ENCODE measurements around the gene EPN1. TPM values are rescaled to one million over a fixed set of nuclear protein-coding genes. Genes with fewer than 3 reads are reported as not detected.

The EPN1 gene
- total and polyA plus RNA-seq, 2 of the 13 experiments (the other 11 are each of a cell fraction or from before 2014, with no cell fraction given) = 28.9 to 31.7 TPM

DNA sequence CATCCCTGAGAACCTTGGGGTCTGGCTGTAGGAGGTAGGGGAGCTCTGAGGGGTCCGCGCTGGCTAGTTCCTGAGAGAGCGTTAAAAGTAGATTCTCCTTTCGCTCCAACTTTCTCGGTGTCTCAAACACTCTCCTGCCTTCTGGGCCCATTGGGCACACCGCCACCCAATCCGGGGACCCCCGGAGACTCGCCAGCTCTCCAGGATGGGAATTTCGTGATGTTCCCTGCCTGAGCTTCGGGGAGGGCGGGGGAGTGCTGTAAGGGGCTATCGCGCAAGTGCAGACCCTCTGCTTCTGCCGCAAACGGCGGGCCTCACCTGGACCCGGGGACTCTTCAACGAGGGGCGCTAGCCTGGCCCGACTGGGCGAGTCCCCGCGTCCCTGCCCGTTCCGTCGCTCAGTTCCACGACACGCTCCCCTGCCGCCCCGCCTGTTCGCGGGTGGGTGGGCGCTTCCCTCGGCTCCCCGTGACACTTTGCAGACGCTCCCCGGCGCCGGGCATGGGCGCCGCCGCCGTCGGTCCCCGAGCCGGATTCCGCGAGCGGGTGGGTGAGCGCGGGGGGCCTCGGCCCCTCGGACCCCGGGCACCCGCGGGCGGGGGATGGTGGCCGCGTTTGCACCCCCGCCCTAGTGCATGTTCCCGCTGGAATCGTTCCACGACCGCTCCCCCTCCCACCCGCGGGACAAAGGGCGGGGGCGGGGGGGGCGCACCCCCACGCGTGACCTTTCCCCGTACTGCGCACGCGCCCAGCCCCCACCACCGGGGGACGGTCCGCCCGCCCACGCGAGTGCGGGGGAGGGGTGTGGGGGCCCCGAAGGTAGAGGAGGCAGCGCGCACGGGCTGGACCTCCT, 27.1 kb upstream of the EPN1 start, which contains the start of gene CCDC106 (continued):
- TF ChIP-seq, protein P1, sequence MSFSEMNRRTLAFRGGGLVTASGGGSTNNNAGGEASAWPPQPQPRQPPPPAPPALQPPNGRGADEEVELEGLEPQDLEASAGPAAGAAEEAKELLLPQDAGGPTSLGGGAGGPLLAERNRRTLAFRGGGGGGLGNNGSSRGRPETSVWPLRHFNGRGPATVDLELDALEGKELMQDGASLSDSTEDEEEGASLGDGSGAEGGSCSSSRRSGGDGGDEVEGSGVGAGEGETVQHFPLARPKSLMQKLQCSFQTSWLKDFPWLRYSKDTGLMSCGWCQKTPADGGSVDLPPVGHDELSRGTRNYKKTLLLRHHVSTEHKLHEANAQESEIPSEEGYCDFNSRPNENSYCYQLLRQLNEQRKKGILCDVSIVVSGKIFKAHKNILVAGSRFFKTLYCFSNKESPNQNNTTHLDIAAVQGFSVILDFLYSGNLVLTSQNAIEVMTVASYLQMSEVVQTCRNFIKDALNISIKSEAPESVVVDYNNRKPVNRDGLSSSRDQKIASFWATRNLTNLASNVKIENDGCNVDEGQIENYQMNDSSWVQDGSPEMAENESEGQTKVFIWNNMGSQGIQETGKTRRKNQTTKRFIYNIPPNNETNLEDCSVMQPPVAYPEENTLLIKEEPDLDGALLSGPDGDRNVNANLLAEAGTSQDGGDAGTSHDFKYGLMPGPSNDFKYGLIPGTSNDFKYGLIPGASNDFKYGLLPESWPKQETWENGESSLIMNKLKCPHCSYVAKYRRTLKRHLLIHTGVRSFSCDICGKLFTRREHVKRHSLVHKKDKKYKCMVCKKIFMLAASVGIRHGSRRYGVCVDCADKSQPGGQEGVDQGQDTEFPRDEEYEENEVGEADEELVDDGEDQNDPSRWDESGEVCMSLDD (CRISPR knock-in tag; IDR thresholded peaks at IDR 0.05; ENCODE audit: borderline replicate concordance) = no peak
- TF ChIP-seq, protein P2, sequence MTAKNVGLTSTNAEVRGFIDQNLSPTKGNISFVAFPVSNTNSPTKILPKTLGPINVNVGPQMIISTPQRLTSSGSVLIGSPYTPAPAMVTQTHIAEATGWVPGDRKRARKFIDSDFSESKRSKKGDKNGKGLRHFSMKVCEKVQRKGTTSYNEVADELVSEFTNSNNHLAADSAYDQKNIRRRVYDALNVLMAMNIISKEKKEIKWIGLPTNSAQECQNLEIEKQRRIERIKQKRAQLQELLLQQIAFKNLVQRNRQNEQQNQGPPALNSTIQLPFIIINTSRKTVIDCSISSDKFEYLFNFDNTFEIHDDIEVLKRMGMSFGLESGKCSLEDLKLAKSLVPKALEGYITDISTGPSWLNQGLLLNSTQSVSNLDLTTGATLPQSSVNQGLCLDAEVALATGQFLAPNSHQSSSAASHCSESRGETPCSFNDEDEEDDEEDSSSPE (CRISPR knock-in tag; IDR thresholded peaks at IDR 0.05) = no peak
- TF ChIP-seq CAMTA2 (CRISPR knock-in tag; IDR thresholded peaks at IDR 0.05; ENCODE audit: borderline replicate concordance) (0 out of 2 replicates have a peak, but pooled peaks have one; percentile 56), ZNF543 (CRISPR knock-in tag; IDR thresholded peaks at IDR 0.05) (peak; percentile 51; the same call in 1 of the 2 replicates), MEIS2 (CRISPR knock-in tag; IDR thresholded peaks at IDR 0.05) (peak; percentile 17; the same call in 1 of the 2 replicates), CCDC6 (CRISPR knock-in tag; IDR thresholded peaks at IDR 0.05) (no peak), ZNF547 (CRISPR knock-in tag; IDR thresholded peaks at IDR 0.05) (no peak), ZNF317 (CRISPR knock-in tag; IDR thresholded peaks at IDR 0.05) (peak; percentile 48; the same call in 1 of the 2 replicates), SOX6 (IDR thresholded peaks at IDR 0.05) (no peak), SOX6 (CRISPR knock-in tag; IDR thresholded peaks at IDR 0.05) (no peak; the same call in none of the 2 replicates), ZFX (CRISPR knock-in tag; IDR thresholded peaks at IDR 0.05; ENCODE audit: low read depth) (peak; percentile 64; the same call in 1 of the 2 replicates), YY1 (IDR thresholded peaks at IDR 0.05; ENCODE audit: insufficient read depth, insufficient replicate concordance, low read depth, low read length) (peak; percentile 84)
- TF ChIP-seq, protein P3, sequence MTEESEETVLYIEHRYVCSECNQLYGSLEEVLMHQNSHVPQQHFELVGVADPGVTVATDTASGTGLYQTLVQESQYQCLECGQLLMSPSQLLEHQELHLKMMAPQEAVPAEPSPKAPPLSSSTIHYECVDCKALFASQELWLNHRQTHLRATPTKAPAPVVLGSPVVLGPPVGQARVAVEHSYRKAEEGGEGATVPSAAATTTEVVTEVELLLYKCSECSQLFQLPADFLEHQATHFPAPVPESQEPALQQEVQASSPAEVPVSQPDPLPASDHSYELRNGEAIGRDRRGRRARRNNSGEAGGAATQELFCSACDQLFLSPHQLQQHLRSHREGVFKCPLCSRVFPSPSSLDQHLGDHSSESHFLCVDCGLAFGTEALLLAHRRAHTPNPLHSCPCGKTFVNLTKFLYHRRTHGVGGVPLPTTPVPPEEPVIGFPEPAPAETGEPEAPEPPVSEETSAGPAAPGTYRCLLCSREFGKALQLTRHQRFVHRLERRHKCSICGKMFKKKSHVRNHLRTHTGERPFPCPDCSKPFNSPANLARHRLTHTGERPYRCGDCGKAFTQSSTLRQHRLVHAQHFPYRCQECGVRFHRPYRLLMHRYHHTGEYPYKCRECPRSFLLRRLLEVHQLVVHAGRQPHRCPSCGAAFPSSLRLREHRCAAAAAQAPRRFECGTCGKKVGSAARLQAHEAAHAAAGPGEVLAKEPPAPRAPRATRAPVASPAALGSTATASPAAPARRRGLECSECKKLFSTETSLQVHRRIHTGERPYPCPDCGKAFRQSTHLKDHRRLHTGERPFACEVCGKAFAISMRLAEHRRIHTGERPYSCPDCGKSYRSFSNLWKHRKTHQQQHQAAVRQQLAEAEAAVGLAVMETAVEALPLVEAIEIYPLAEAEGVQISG (CRISPR knock-in tag; IDR thresholded peaks at IDR 0.05) = peak; percentile 70; the same call in 1 of the 2 replicates
- TF ChIP-seq, protein P4, sequence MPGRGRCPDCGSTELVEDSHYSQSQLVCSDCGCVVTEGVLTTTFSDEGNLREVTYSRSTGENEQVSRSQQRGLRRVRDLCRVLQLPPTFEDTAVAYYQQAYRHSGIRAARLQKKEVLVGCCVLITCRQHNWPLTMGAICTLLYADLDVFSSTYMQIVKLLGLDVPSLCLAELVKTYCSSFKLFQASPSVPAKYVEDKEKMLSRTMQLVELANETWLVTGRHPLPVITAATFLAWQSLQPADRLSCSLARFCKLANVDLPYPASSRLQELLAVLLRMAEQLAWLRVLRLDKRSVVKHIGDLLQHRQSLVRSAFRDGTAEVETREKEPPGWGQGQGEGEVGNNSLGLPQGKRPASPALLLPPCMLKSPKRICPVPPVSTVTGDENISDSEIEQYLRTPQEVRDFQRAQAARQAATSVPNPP (CRISPR knock-in tag; IDR thresholded peaks at IDR 0.05) = no peak
- TF ChIP-seq, protein P5, sequence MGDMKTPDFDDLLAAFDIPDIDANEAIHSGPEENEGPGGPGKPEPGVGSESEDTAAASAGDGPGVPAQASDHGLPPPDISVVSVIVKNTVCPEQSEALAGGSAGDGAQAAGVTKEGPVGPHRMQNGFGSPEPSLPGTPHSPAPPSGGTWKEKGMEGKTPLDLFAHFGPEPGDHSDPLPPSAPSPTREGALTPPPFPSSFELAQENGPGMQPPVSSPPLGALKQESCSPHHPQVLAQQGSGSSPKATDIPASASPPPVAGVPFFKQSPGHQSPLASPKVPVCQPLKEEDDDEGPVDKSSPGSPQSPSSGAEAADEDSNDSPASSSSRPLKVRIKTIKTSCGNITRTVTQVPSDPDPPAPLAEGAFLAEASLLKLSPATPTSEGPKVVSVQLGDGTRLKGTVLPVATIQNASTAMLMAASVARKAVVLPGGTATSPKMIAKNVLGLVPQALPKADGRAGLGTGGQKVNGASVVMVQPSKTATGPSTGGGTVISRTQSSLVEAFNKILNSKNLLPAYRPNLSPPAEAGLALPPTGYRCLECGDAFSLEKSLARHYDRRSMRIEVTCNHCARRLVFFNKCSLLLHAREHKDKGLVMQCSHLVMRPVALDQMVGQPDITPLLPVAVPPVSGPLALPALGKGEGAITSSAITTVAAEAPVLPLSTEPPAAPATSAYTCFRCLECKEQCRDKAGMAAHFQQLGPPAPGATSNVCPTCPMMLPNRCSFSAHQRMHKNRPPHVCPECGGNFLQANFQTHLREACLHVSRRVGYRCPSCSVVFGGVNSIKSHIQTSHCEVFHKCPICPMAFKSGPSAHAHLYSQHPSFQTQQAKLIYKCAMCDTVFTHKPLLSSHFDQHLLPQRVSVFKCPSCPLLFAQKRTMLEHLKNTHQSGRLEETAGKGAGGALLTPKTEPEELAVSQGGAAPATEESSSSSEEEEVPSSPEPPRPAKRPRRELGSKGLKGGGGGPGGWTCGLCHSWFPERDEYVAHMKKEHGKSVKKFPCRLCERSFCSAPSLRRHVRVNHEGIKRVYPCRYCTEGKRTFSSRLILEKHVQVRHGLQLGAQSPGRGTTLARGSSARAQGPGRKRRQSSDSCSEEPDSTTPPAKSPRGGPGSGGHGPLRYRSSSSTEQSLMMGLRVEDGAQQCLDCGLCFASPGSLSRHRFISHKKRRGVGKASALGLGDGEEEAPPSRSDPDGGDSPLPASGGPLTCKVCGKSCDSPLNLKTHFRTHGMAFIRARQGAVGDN (CRISPR knock-in tag; IDR thresholded peaks at IDR 0.05) = peak; percentile 77
